Measurements from ENCODE around the gene GSKIP. TPM values are rescaled to one million over a fixed set of nuclear protein-coding genes. Genes with fewer than 3 reads are reported as not detected.
A peak's percentile ranks its signal among the peaks of the same experiment; 100 is the strongest.

The GSKIP gene
- total RNA-seq (ENCODE audit: low replicate concordance): 48.4 and 73.2 TPM in 2 replicates

- H3K36me3 ChIP-seq: no peaks in the 10 kb centered on the region
- H3K27ac ChIP-seq: peak within 1 kb of the TSS; percentile 75
- H3K79me2 ChIP-seq (ENCODE audit: low read depth): peaks cover 92% of the 10 kb centered on the region
- peak within 1 kb of the TSS; percentile 64 for H2AFZ ChIP-seq (replicated peaks)
- no peaks in the 10 kb centered on the region for H3K9me3 ChIP-seq (ENCODE audit: low read depth)
- H3K9ac ChIP-seq: peak within 1 kb of the TSS; percentile 77
- peaks cover 38% of the 10 kb centered on the region for H3K4me1 Mint-ChIP-seq
- H3K27me3 Mint-ChIP-seq (ENCODE audit: insufficient read depth, low read depth): no peaks in the 10 kb centered on the region
- no peaks in the 10 kb centered on the region for H3K27me3 ChIP-seq
- H3F3A ChIP-seq (ENCODE audit: low read depth): peaks cover 14% of the 10 kb centered on the region
- peak within 1 kb of the TSS; percentile 71 for H3K4me3 ChIP-seq
- peak within 1 kb of the TSS; percentile 95 for H3K4me3 Mint-ChIP-seq
- no peaks in the 10 kb centered on the region for H3K36me3 Mint-ChIP-seq
- H4K20me1 ChIP-seq (ENCODE audit: low read depth): peaks cover 51% of the 10 kb centered on the region
- H3K4me2 ChIP-seq: peak within 1 kb of the TSS; percentile 92
- H3K9me3 Mint-ChIP-seq: no peaks in the 10 kb centered on the region
- TF ChIP-seq CTCF (IDR thresholded peaks at IDR 0.05) (no peak), EZH2 (IDR thresholded peaks at IDR 0.05) (peak; percentile 11)
- peaks cover 16% of the 10 kb centered on the region for H3K4me1 ChIP-seq
- DNase-seq (ENCODE audit: low spot score): peak; percentile 99
- peak within 1 kb of the TSS; percentile 5 for H3K27ac Mint-ChIP-seq
Observed at GRCh38 chr14:96362965-96363750, at the start of gene GSKIP, which contains the start of gene ATG2B. Gene GSKIP (plus strand): TSS chr14:96363526. CDS start chr14:96382248, 18,722 bp downstream. Gene ATG2B (minus strand): TSS chr14:96363341. CDS start chr14:96362976, 365 bp downstream.

- H3K4me1 Mint-ChIP-seq: no peaks in the 10 kb centered on the region
- Histone ChIP-seq H3K9me3 (ENCODE audit: low read depth) (no peaks in the 10 kb centered on the region), H3K4me3 (no peak overlapping the region), H3K9ac (no peak overlapping the region), H3K4me1 (no peaks in the 10 kb centered on the region), H3K27ac (no peak overlapping the region), H3K79me2 (ENCODE audit: low read depth) (no peaks in the 10 kb centered on the region), H3K27me3 (no peaks in the 10 kb centered on the region), H2AFZ (replicated peaks) (no peak overlapping the region), H3K36me3 (peaks cover 6% of the 10 kb centered on the region), H4K20me1 (ENCODE audit: low read depth) (no peaks in the 10 kb centered on the region), H3K4me2 (no peak overlapping the region), H3F3A (ENCODE audit: low read depth) (no peaks in the 10 kb centered on the region)
- DNase-seq (ENCODE audit: low spot score): no peak
- no peaks in the 10 kb centered on the region for H3K27me3 Mint-ChIP-seq (ENCODE audit: insufficient read depth, low read depth)
- H3K9me3 Mint-ChIP-seq: no peaks in the 10 kb centered on the region
- TF ChIP-seq EZH2 (IDR thresholded peaks at IDR 0.05) (no peak), EZH2phosphoT487 (IDR thresholded peaks at IDR 0.05) (no peak), CTCF (IDR thresholded peaks at IDR 0.05) (no peak)
- no peak overlapping the region for H3K4me3 Mint-ChIP-seq
- no peak overlapping the region for H3K27ac Mint-ChIP-seq
- peaks cover 20% of the 10 kb centered on the region for H3K36me3 Mint-ChIP-seq
Observed at GRCh38 chr14:96316087-96316486, 47.2 kb upstream of the GSKIP start.

- no peak overlapping the region for H3K4me2 ChIP-seq
- Mint-ChIP-seq H3K27ac (no peak overlapping the region), H3K4me3 (no peak overlapping the region), H3K27me3 (ENCODE audit: insufficient read depth, low read depth) (no peaks in the 10 kb centered on the region), H3K9me3 (no peaks in the 10 kb centered on the region), H3K36me3 (peaks cover 26% of the 10 kb centered on the region), H3K4me1 (no peaks in the 10 kb centered on the region)
- no peak for TF ChIP-seq EZH2phosphoT487 (IDR thresholded peaks at IDR 0.05)
- no peak for TF ChIP-seq EZH2 (IDR thresholded peaks at IDR 0.05)
- TF ChIP-seq CTCF (IDR thresholded peaks at IDR 0.05): no peak
- H3K4me1 ChIP-seq: peaks cover 9% of the 10 kb centered on the region
- no peaks in the 10 kb centered on the region for H3K9me3 ChIP-seq (ENCODE audit: low read depth)
- H3K27ac ChIP-seq: no peak overlapping the region
- no peak for DNase-seq (ENCODE audit: low spot score)
- H3K79me2 ChIP-seq (ENCODE audit: low read depth): no peaks in the 10 kb centered on the region
- H4K20me1 ChIP-seq (ENCODE audit: low read depth): no peaks in the 10 kb centered on the region
- no peak overlapping the region for H2AFZ ChIP-seq (replicated peaks)
- H3K9ac ChIP-seq: no peak overlapping the region
- H3F3A ChIP-seq (ENCODE audit: low read depth): no peaks in the 10 kb centered on the region
- no peak overlapping the region for H3K4me3 ChIP-seq
- H3K36me3 ChIP-seq: peaks cover 8% of the 10 kb centered on the region
- H3K27me3 ChIP-seq: no peaks in the 10 kb centered on the region
Observed at GRCh38 chr14:96318836-96319235, 44.5 kb upstream of the GSKIP start.

Measured in neural progenitor cell (in vitro differentiated cells).